Spleen (tissue), 11 donors: Measurements from ENCODE around the gene NUP210. TPM values are rescaled to one million over a fixed set of nuclear protein-coding genes. Genes with fewer than 3 reads are reported as not detected.

Source experiments
- DNase-seq: peaks from one replicate; pipeline ENCODE4 v3.0.0-alpha.2; 2020
- H3K27ac ChIP-seq, 8 donors: fragments of 200-600 bp; sonication (generic) in 7 of 8; 1 replicate in 4 of 8; 2 replicates in 4 of 8; pipeline versions ENCODE4 v1.5.0 to v1.8.0; 2016 to 2021; ENCODE audit warnings: inconsistent platforms in 4 of 8, mild to moderate bottlenecking in 4 of 8, moderate library complexity in 1 of 8
- H3K27me3 ChIP-seq, 7 donors: fragments of 200-600 bp; sonication (generic) in 6 of 7; replicated peaks in 1 of 7; 1 replicate in 4 of 7; 2 replicates in 3 of 7; pipeline versions ENCODE4 v1.5.0 to v1.8.0; 2016 to 2021; ENCODE audit warnings: inconsistent platforms in 3 of 7, mild to moderate bottlenecking in 1 of 7
- H3K36me3 ChIP-seq, 6 donors: fragments of 200-600 bp; sonication (generic) in 5 of 6; 1 replicate in 4 of 6; 2 replicates in 2 of 6; pipeline versions ENCODE4 v1.5.0 to v1.8.0; 2016 to 2021; ENCODE audit warnings: inconsistent platforms in 2 of 6
- H3K4me1 ChIP-seq, 6 donors: fragments of 200-600 bp; sonication (generic) in 5 of 6; 1 replicate in 3 of 6; 2 replicates in 3 of 6; pipeline versions ENCODE4 v1.5.0 to v1.8.0; 2016 to 2021; ENCODE audit warnings: inconsistent platforms in 3 of 6
- H3K4me3 ChIP-seq, 8 donors: fragments of 200-600 bp; sonication (generic) in 7 of 8; 1 replicate in 4 of 8; 2 replicates in 4 of 8; pipeline versions ENCODE4 v1.5.0 to v1.8.0; 2016 to 2021; ENCODE audit warnings: inconsistent platforms in 4 of 8, mild to moderate bottlenecking in 4 of 8, moderate library complexity in 2 of 8
- H3K9me3 ChIP-seq, 8 donors: fragments of 200-600 bp; sonication (generic) in 7 of 8; 1 replicate in 4 of 8; 2 replicates in 4 of 8; pipeline versions ENCODE4 v1.5.0 to v1.8.0; 2016 to 2021; ENCODE audit warnings: inconsistent platforms in 4 of 8
- CTCF ChIP-seq, 11 experiments: fragments of 200-600 bp in 7 of 11; fragments of 450-650 bp in 4 of 11; sonication (generic) in 4 of 11; IDR thresholded peaks in 8 of 11; conservative IDR thresholded peaks in 3 of 11; 1 replicate in 7 of 11; 2 replicates in 4 of 11; pipeline versions ENCODE4 v1.4.0 to v1.8.0; 2016 to 2021; ENCODE audit warnings: antibody characterized with exemption in 11 of 11, inconsistent platforms in 4 of 11, mild to moderate bottlenecking in 1 of 11
- POLR2A ChIP-seq, 3 donors: fragments of 450-650 bp; IDR thresholded peaks; one replicate each; pipeline ENCODE4 v1.5.1; 2017; ENCODE audit warnings: antibody characterized with exemption in 3 of 3, mild to moderate bottlenecking in 1 of 3
- POLR2AphosphoS5 ChIP-seq, 3 donors: sonication (generic); formaldehyde crosslinking; IDR thresholded peaks; one replicate each; pipeline ENCODE4 v1.5.1; 2017; ENCODE audit warnings: antibody characterized with exemption in 3 of 3
- WGBS, 5 donors: extraction: QIAGEN DNeasy Blood & Tissue Kit in 3 of 5; methylation state at CpG; one replicate each; pipeline versions ENCODE4 v1.1.5 to v1.1.7; 2013 to 2018; 5-methylcytosine and 5-hydroxymethylcytosine counted together
- intact Hi-C: fragments of 100-400 bp; cut with DNase I; formaldehyde crosslinking; loops from one replicate; pipeline ENCODE4 v1.15.0; 2023; ENCODE audit warnings: low total_unique reads
- polyA plus RNA-seq, 3 donors: library from polyadenylated mRNA; stranded (reverse); fragments of 200-250 nt; gene quantifications; one replicate each; pipeline ENCODE4 v1.2.1, GENCODE V29; 2013
- total RNA-seq, 7 donors: library from RNA; depleted of rRNA in 3 of 7; stranded (reverse); fragments of >200 nt in 3 of 7; fragmentation: NEBNext Ultra II Directional in 4 of 7; extraction: Animal tissue kit (Norgen Biotek cat#: 25700) in 4 of 7; gene quantifications; one replicate each; pipeline versions ENCODE4 v1.1.0 to v1.2.1, GENCODE V29; 2016 to 2021
- donor health status: healthy with polysubstance abuse.
- donor health status: DM: no; HTN: no; CAD: no; lungs with moderate emphysema.
- donor health status: DM: no; HTN: no; CAD: no.
- donor health status: Bipolar disorder and iron deficiency.
- donor health status: healthy.
- donor health status: DM: no; HTN: no; CAD: no.
- donor health status: DM: yes; HTN: yes; CAD: no.

The NUP210 gene
- total and polyA plus RNA-seq, 10 donors: 20.1 to 76.8 (median 58.2) TPM

- Histone ChIP-seq H3K4me1 (peaks cover 0 to 30% (median 16%) of the 10 kb centered on the region in 6 donors), H3K36me3 (peaks cover 0 to 100% (median 68%) of the 10 kb centered on the region in 6 donors), H3K9me3 (no peaks in the 10 kb centered on the region), H3K27ac (peak overlapping the region in 4 of 8 donors; percentile 53 to 77 (median 66)), H3K27me3 (no peaks in the 10 kb centered on the region), H3K4me3 (no peak overlapping the region)
- intact Hi-C loops: no loop called here
- 84 to 94% (median 90%) methylated on average over 6 of the region's 6 CpGs for WGBS, 5 donors
- no peak for DNase-seq
- no peak for TF ChIP-seq CTCF (IDR thresholded peaks at IDR 0.05 in 8 of 11, conservative IDR thresholded peaks at IDR 0.05 in 3 of 11)
- no peak for TF ChIP-seq POLR2AphosphoS5 (IDR thresholded peaks at IDR 0.05)
- no peak for TF ChIP-seq POLR2A (IDR thresholded peaks at IDR 0.05)
Measured at GRCh38 chr3:13332740-13333139, 87.4 kb downstream of the NUP210 start.

- no peak for TF ChIP-seq CTCF (IDR thresholded peaks at IDR 0.05 in 8 of 11, conservative IDR thresholded peaks at IDR 0.05 in 3 of 11)
- TF ChIP-seq POLR2AphosphoS5 (IDR thresholded peaks at IDR 0.05): peak in 2 of 3 donors; percentile 55 to 83
- TF ChIP-seq POLR2A (IDR thresholded peaks at IDR 0.05): no peak
- Histone ChIP-seq H3K27ac (peak overlapping the region in 4 of 8 donors; percentile 53 to 77 (median 66)), H3K27me3 (no peaks in the 10 kb centered on the region), H3K4me3 (no peak overlapping the region), H3K9me3 (no peaks in the 10 kb centered on the region), H3K4me1 (peaks cover 0 to 30% (median 16%) of the 10 kb centered on the region in 6 donors), H3K36me3 (peaks cover 0 to 100% (median 68%) of the 10 kb centered on the region in 6 donors)
- intact Hi-C loops: no loop called here
- WGBS, 5 donors: 47 to 78% (median 71%) methylated on average over 8 of the region's 8 CpGs
- no peak for DNase-seq
Measured at GRCh38 chr3:13332158-13332557, 88.0 kb downstream of the NUP210 start.

GRCh38 chr3:13329746-13330145 lies 90.4 kb downstream of the NUP210 start:
- no peaks in the 10 kb centered on the region for H3K27me3 ChIP-seq
- H3K4me1 ChIP-seq: peaks cover 0 to 30% (median 16%) of the 10 kb centered on the region in 6 donors
- TF ChIP-seq CTCF (IDR thresholded peaks at IDR 0.05 in 8 of 11, conservative IDR thresholded peaks at IDR 0.05 in 3 of 11): no peak
- TF ChIP-seq POLR2A (IDR thresholded peaks at IDR 0.05): no peak
- peak in 1 of 3 donors; percentile 10 for TF ChIP-seq POLR2AphosphoS5 (IDR thresholded peaks at IDR 0.05)
- H3K27ac ChIP-seq: peak overlapping the region in 1 of 8 donors; percentile 77
- no peak for DNase-seq
- 90 to 96% (median 93%) methylated on average over 5 of the region's 5 CpGs for WGBS, 5 donors
- H3K36me3 ChIP-seq: peaks cover 0 to 100% (median 68%) of the 10 kb centered on the region in 6 donors
- no peak overlapping the region for H3K4me3 ChIP-seq
- intact Hi-C loops: no loop called here
- H3K9me3 ChIP-seq: no peaks in the 10 kb centered on the region

- 75 to 92% (median 87%) methylated on average over 4 to 7 of the region's 7 CpGs for WGBS, 5 donors
Measured at GRCh38 chr3:13325892-13326443, 94.2 kb downstream of the NUP210 start.

More at GRCh38 chr3:13325892-13326443, 94.2 kb downstream of the NUP210 start:
- Histone ChIP-seq H3K9me3 (no peaks in the 10 kb centered on the region), H3K4me1 (no peaks in the 10 kb centered on the region), H3K27ac (no peak overlapping the region), H3K4me3 (no peak overlapping the region), H3K27me3 (no peaks in the 10 kb centered on the region), H3K36me3 (peaks cover 0 to 100% (median 95%) of the 10 kb centered on the region in 6 donors)
- intact Hi-C loops: no loop called here
- no peak for DNase-seq
- TF ChIP-seq POLR2AphosphoS5 (IDR thresholded peaks at IDR 0.05) (no peak), POLR2A (IDR thresholded peaks at IDR 0.05) (no peak), CTCF (IDR thresholded peaks at IDR 0.05 in 8 of 11, conservative IDR thresholded peaks at IDR 0.05 in 3 of 11) (no peak)
